Vagina (tissue), 2 donors: ENCODE data around the gene ADCY9. TPM values are rescaled to one million over a fixed set of nuclear protein-coding genes. Genes with fewer than 3 reads are reported as not detected.
A peak's percentile ranks its signal among the peaks of the same experiment; 100 is the strongest.

Source experiments
- DNase-seq, 2 donors: peaks; one replicate each; pipeline ENCODE4 v3.0.0-alpha.2; 2017; ENCODE audit errors: extremely low spot score in 2 of 2
- H3K27ac ChIP-seq: fragments of 200-600 bp; sonication (generic); one replicate; pipeline ENCODE4 v1.5.1; 2019
- H3K27me3 ChIP-seq: fragments of 200-600 bp; sonication (generic); one replicate; pipeline ENCODE4 v1.5.1; 2019
- H3K36me3 ChIP-seq, 2 donors: fragments of 200-600 bp; sonication (generic); one replicate each; pipeline ENCODE4 v1.5.1; 2017 to 2019
- H3K4me1 ChIP-seq: fragments of 200-600 bp; sonication (generic); one replicate; pipeline ENCODE4 v1.5.1; 2019
- H3K4me3 ChIP-seq, 2 donors: fragments of 200-600 bp; sonication (generic); 1 replicate in 1 of 2; 2 replicates in 1 of 2; pipeline ENCODE4 v1.5.1; 2016 to 2019
- H3K9me3 ChIP-seq: fragments of 200-600 bp; sonication (generic); one replicate; pipeline ENCODE4 v1.5.1; 2019
- POLR2A ChIP-seq, 2 donors: fragments of 450-650 bp; IDR thresholded peaks; one replicate each; pipeline ENCODE4 v1.6.1; 2017; ENCODE audit warnings: antibody characterized with exemption in 2 of 2, mild to moderate bottlenecking in 2 of 2, moderate library complexity in 2 of 2
- POLR2AphosphoS5 ChIP-seq, 2 donors: sonication (generic); formaldehyde crosslinking; IDR thresholded peaks; one replicate each; pipeline ENCODE4 v1.9.0; 2017; ENCODE audit warnings: antibody characterized with exemption in 2 of 2, mild to moderate bottlenecking in 2 of 2, low read depth in 1 of 2; ENCODE audit not compliant: insufficient read depth in 1 of 2
- intact Hi-C: fragments of 100-400 bp; cut with DNase I; formaldehyde crosslinking; loops from one replicate; pipeline ENCODE4 v1.15.1; 2023
- total RNA-seq: library from RNA; depleted of rRNA; stranded (reverse); fragments of >200 nt; gene quantifications from one replicate; pipeline ENCODE4 v1.2.3, GENCODE V29; 2016
- TF ChIP-seq, protein P1 (sequence below), 3 experiments: fragments of 450-650 bp in 2 of 3; fragments of 200-600 bp in 1 of 3; sonication (generic) in 1 of 3; IDR thresholded peaks; one replicate each; pipeline ENCODE4 v1.5.1; 2017 to 2019; ENCODE audit warnings: antibody characterized with exemption in 3 of 3, mild to moderate bottlenecking in 2 of 3, moderate library complexity in 2 of 3

The ADCY9 gene
- total RNA-seq, 1 donor from 2014 or later: 16.9 TPM

- H3K36me3 ChIP-seq: no peaks in the 10 kb centered on the region
- peak overlapping the region; percentile 78 for H3K27ac ChIP-seq
- TF ChIP-seq POLR2AphosphoS5 (IDR thresholded peaks at IDR 0.05; ENCODE audit: insufficient read depth in 1 of 2, low read depth in 1 of 2) (no peak), POLR2A (IDR thresholded peaks at IDR 0.05) (no peak)
- TF ChIP-seq, protein P1, sequence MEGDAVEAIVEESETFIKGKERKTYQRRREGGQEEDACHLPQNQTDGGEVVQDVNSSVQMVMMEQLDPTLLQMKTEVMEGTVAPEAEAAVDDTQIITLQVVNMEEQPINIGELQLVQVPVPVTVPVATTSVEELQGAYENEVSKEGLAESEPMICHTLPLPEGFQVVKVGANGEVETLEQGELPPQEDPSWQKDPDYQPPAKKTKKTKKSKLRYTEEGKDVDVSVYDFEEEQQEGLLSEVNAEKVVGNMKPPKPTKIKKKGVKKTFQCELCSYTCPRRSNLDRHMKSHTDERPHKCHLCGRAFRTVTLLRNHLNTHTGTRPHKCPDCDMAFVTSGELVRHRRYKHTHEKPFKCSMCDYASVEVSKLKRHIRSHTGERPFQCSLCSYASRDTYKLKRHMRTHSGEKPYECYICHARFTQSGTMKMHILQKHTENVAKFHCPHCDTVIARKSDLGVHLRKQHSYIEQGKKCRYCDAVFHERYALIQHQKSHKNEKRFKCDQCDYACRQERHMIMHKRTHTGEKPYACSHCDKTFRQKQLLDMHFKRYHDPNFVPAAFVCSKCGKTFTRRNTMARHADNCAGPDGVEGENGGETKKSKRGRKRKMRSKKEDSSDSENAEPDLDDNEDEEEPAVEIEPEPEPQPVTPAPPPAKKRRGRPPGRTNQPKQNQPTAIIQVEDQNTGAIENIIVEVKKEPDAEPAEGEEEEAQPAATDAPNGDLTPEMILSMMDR (IDR thresholded peaks at IDR 0.05): no peak
- peak overlapping the region; percentile 79 to 81 for H3K4me3 ChIP-seq
- intact Hi-C loops: loop anchor here (10.0 kb wide), 2 partner anchors 70 to 130 kb away; partner anchors contain the start of gene SRL
- DNase-seq: no peak
- H3K4me1 ChIP-seq: peaks cover 68% of the 10 kb centered on the region
- H3K27me3 ChIP-seq: no peaks in the 10 kb centered on the region
- no peaks in the 10 kb centered on the region for H3K9me3 ChIP-seq
Observed at GRCh38 chr16:4114257-4115208, 1.7 kb downstream of the ADCY9 start.

DNA sequence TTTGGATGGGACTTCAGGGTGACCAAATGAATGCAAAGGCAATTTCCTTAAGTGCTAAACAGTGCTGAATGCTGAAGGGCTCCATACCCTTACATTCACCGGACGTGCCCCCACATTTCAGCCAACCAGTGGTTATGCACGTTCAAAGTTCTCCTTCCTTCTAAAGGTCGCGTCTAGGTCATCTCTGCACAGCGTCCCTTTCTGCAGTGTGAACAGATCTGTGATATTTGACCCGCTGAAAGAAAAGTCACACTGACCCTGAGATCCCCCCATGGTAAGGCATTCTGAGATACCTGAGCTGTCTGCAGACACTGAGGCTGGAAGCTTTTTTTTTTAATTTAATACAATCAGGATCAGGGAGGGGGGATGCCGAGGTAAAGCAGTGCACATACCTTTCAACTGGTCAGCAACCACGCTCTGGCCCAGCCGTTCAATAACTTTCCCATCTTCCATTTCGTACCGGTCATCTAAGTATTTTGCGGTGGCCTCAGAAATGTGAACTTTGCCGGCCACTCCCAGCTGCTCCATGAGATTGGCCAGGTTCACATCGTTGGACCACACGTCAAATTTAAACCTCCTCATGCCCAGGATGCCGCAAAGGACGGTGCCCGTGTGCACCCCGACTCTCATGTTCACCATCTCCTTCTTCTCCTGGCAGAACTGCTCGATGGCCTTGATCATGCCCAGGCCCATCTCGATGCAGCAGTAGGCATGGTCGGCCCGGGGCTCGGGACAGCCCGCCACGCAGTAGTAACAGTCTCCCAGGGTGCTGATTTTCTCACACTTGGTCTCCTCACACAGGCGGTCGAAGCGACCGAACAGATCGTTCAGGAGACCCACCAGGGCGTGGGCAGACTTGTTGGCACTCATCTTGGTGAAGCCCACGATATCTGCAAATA lies 2.6 kb downstream of the ADCY9 start:
- TF ChIP-seq, protein P1 (IDR thresholded peaks at IDR 0.05): no peak
- TF ChIP-seq POLR2AphosphoS5 (IDR thresholded peaks at IDR 0.05; ENCODE audit: insufficient read depth in 1 of 2, low read depth in 1 of 2): no peak
- no peak for TF ChIP-seq POLR2A (IDR thresholded peaks at IDR 0.05)
- Histone ChIP-seq H3K4me3 (peak overlapping the region; percentile 79 to 81), H3K4me1 (peaks cover 71% of the 10 kb centered on the region), H3K27me3 (no peaks in the 10 kb centered on the region), H3K9me3 (no peaks in the 10 kb centered on the region), H3K27ac (no peak overlapping the region), H3K36me3 (no peaks in the 10 kb centered on the region)
- intact Hi-C loops: loop anchor here (10.0 kb wide), 2 partner anchors 71 to 131 kb away; partner anchors contain the start of gene SRL
- DNase-seq: no peak

DNA sequence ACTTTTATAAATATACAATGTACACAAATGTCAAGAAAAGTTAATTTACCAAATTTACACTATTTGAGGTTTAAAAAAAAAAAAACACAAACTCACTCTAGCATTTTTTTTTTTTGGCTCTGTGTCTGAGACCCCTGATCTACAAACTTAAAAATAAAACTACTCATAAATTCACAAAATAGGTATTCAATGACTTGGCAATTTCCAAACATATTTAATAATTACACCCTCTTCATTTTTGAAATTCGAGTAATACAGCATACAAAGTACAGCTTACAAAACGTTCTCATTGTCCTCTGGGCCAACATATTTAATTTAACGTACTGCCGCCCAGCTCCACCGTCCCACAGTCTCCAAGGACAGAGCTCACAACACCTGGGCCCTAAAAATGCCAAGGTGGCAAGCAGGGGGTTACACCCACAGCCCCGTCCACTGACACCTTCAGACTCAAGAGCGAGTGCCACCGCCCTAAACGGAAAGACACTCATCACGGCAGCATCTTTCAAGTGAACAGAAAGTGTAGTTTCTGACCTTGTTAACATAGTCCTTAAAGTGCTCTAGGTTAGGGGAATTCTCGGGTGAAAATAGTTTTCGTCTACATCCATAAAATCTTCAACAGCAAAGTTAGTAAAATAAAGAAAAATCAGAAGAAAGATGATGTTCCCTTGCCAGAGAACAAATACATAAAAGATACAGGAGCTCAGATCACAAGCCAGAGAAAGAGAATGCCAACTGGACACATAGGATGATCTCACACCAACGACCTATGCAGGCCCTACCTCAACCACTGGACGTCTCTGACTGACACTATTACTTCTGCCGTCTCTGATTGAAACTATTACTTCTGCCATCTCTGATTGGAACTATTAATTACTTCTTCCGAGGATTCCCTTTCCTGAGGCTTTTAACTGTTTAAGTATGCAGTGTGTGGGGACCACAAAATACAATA lies 4.2 kb downstream of the ADCY9 start:
- Histone ChIP-seq H3K9me3 (no peaks in the 10 kb centered on the region), H3K27ac (peak overlapping the region; percentile 39), H3K4me3 (peak overlapping the region; percentile 15 to 79), H3K4me1 (peaks cover 64% of the 10 kb centered on the region), H3K27me3 (no peaks in the 10 kb centered on the region), H3K36me3 (no peaks in the 10 kb centered on the region)
- intact Hi-C loops: loop anchor here (10.0 kb wide), 2 partner anchors 73 to 133 kb away; partner anchors contain the start of gene SRL
- no peak for TF ChIP-seq POLR2AphosphoS5 (IDR thresholded peaks at IDR 0.05; ENCODE audit: insufficient read depth in 1 of 2, low read depth in 1 of 2)
- no peak for TF ChIP-seq POLR2A (IDR thresholded peaks at IDR 0.05)
- TF ChIP-seq, protein P1 (IDR thresholded peaks at IDR 0.05): no peak
- no peak for DNase-seq

DNA sequence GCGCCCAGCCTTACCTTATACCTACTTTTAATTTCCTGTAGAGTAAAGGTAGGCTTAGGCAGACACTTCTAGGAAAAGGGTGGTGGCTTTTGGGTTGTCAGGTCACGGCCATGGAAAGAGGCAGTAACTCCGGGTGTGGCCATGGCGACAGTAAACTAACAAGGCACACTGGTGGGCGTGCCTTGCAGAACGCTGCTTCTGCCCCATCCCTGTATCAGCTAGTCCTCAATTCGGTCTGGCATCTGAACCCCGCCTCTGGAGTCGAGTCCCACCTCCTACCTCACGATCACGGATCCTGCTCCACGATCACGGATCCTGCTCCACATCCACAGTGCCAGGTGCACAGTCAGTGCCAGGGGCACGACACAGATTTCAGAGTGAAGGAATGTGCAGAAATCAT lies 5.6 kb downstream of the ADCY9 start:
- Histone ChIP-seq H3K27ac (no peak overlapping the region), H3K9me3 (no peaks in the 10 kb centered on the region), H3K27me3 (no peaks in the 10 kb centered on the region), H3K4me1 (peaks cover 60% of the 10 kb centered on the region), H3K36me3 (no peaks in the 10 kb centered on the region), H3K4me3 (no peak overlapping the region)
- intact Hi-C loops: loop anchor here (10.0 kb wide), 2 partner anchors 74 to 134 kb away; partner anchors contain the start of gene SRL
- TF ChIP-seq, protein P1 (IDR thresholded peaks at IDR 0.05): no peak
- TF ChIP-seq POLR2A (IDR thresholded peaks at IDR 0.05): no peak
- no peak for TF ChIP-seq POLR2AphosphoS5 (IDR thresholded peaks at IDR 0.05; ENCODE audit: insufficient read depth in 1 of 2, low read depth in 1 of 2)
- no peak for DNase-seq
